Erythroblast (primary cell): ENCODE results near the gene LYPD6B.

Experiments used
- GATA1 ChIP-seq: IDR thresholded peaks from 2 replicates; pipeline ENCODE4 v1.6.1; 2011; ENCODE audit warnings: low read depth, mild to moderate bottlenecking, control low read depth, low read length, moderate library complexity
- POLR2A ChIP-seq: IDR thresholded peaks from 2 replicates; pipeline ENCODE4 v1.6.1; 2011; ENCODE audit warnings: mild to moderate bottlenecking, low read length

GRCh38 chr2:149004836-149005235 is 33.7 kb upstream of the LYPD6B start:
- TF ChIP-seq POLR2A = no peak
- no peak for TF ChIP-seq GATA1
